ENCODE measurements around the gene DLG2. TPM values are rescaled to one million over a fixed set of nuclear protein-coding genes. Genes with fewer than 3 reads are reported as not detected.

The DLG2 gene
- total RNA-seq, 1 donor = 1.1 TPM

- DNase-seq (ENCODE audit: low read depth in 2 of 3, low spot score in 2 of 3) = no peak
These were observed 1085.3 kb downstream of the DLG2 start for GRCh38 chr11:84541731-84542340.

- DNase-seq (ENCODE audit: low read depth in 2 of 3, low spot score in 2 of 3) = no peak
These were observed 1090.7 kb downstream of the DLG2 start for GRCh38 chr11:84536456-84536855.

GRCh38 chr11:84532364-84532763 lies 1094.8 kb downstream of the DLG2 start:
- DNase-seq (ENCODE audit: low read depth in 2 of 3, low spot score in 2 of 3) = no peak

GRCh38 chr11:84526250-84526649 lies 1100.9 kb downstream of the DLG2 start:
- DNase-seq (ENCODE audit: low read depth in 2 of 3, low spot score in 2 of 3) = no peak

- DNase-seq (ENCODE audit: low read depth in 2 of 3, low spot score in 2 of 3) = peak in 1 of 3 donors; percentile 23
These were observed 1102.6 kb downstream of the DLG2 start for GRCh38 chr11:84524422-84525051.

- DNase-seq (ENCODE audit: low read depth in 2 of 3, low spot score in 2 of 3) = no peak
These were observed 1104.8 kb downstream of the DLG2 start for GRCh38 chr11:84522331-84522730.

- DNase-seq (ENCODE audit: low read depth in 2 of 3, low spot score in 2 of 3) = no peak
These were observed 1108.4 kb downstream of the DLG2 start for GRCh38 chr11:84518631-84519183.

- no peak for DNase-seq (ENCODE audit: low read depth in 2 of 3, low spot score in 2 of 3)
These were observed 1112.7 kb downstream of the DLG2 start for GRCh38 chr11:84514436-84514835.

- DNase-seq (ENCODE audit: low read depth in 2 of 3, low spot score in 2 of 3) = no peak
These were observed 1123.6 kb downstream of the DLG2 start for GRCh38 chr11:84503503-84503902.

GRCh38 chr11:84501750-84502149 lies 1125.4 kb downstream of the DLG2 start:
- DNase-seq (ENCODE audit: low read depth in 2 of 3, low spot score in 2 of 3) = no peak

- no peak for DNase-seq (ENCODE audit: low read depth in 2 of 3, low spot score in 2 of 3)
These were observed 1129.1 kb downstream of the DLG2 start for GRCh38 chr11:84497981-84498411.

- no peak for DNase-seq (ENCODE audit: low read depth in 2 of 3, low spot score in 2 of 3)
These were observed 1130.0 kb downstream of the DLG2 start for GRCh38 chr11:84497181-84497580.

GRCh38 chr11:84496122-84496521 lies 1131.0 kb downstream of the DLG2 start:
- no peak for DNase-seq (ENCODE audit: low read depth in 2 of 3, low spot score in 2 of 3)

- no peak for DNase-seq (ENCODE audit: low read depth in 2 of 3, low spot score in 2 of 3)
These were observed 1147.0 kb downstream of the DLG2 start for GRCh38 chr11:84480131-84480530.

GRCh38 chr11:84476581-84476980 lies 1150.6 kb downstream of the DLG2 start:
- DNase-seq (ENCODE audit: low read depth in 2 of 3, low spot score in 2 of 3) = no peak

- no peak for DNase-seq (ENCODE audit: low read depth in 2 of 3, low spot score in 2 of 3)
These were observed 1155.6 kb downstream of the DLG2 start for GRCh38 chr11:84471501-84471900.

- DNase-seq (ENCODE audit: low read depth in 2 of 3, low spot score in 2 of 3) = no peak
These were observed 1158.9 kb downstream of the DLG2 start for GRCh38 chr11:84468235-84468634.

GRCh38 chr11:84465040-84465439 lies 1162.1 kb downstream of the DLG2 start:
- no peak for DNase-seq (ENCODE audit: low read depth in 2 of 3, low spot score in 2 of 3)

- no peak for DNase-seq (ENCODE audit: low read depth in 2 of 3, low spot score in 2 of 3)
These were observed 1171.5 kb downstream of the DLG2 start for GRCh38 chr11:84455691-84456090.

- DNase-seq (ENCODE audit: low read depth in 2 of 3, low spot score in 2 of 3) = no peak
These were observed 1174.9 kb downstream of the DLG2 start for GRCh38 chr11:84452211-84452610.

- DNase-seq (ENCODE audit: low read depth in 2 of 3, low spot score in 2 of 3) = no peak
These were observed 1188.6 kb downstream of the DLG2 start for GRCh38 chr11:84438565-84438964.
